AG09309 (cell line): ENCODE data around the gene SCO2.

Experiments
- DNase-seq: peaks from one replicate; pipeline ENCODE4 v3.0.0-alpha.2; 2010; ENCODE audit warnings: low read depth
- H3K4me3 ChIP-seq: 2 replicates; pipeline ENCODE4 v1.5.1; 2011; ENCODE audit warnings: mild to moderate bottlenecking, low read depth, low read length, moderate library complexity; ENCODE audit not compliant: control insufficient read depth
- CTCF ChIP-seq: IDR thresholded peaks from 2 replicates; pipeline ENCODE4 v1.5.1; 2011; ENCODE audit warnings: mild to moderate bottlenecking, low read depth, low read length, inconsistent platforms; ENCODE audit not compliant: insufficient read depth, control insufficient read depth; ENCODE audit errors: missing control alignments

Gene SCO2

GRCh38 chr22:50474710-50475651, 50.4 kb downstream of the SCO2 start, which contains the start of gene SBF1:
SBF1 (minus strand) TSS chr22:50475035; CDS start chr22:50474840, 195 bp downstream.
- DNase-seq: peak; percentile 28
- peak within 1 kb of the TSS; percentile 78 for H3K4me3 ChIP-seq
- TF ChIP-seq CTCF: no peak

GRCh38 chr22:50473855-50474671, 51.3 kb downstream of the SCO2 start:
- no peak for DNase-seq
- H3K4me3 ChIP-seq: peak overlapping the region; percentile 78
- no peak for TF ChIP-seq CTCF
